Cardiac muscle cell (in vitro differentiated cells and primary cell): ENCODE results near the gene RPL34. TPM values are rescaled to one million over a fixed set of nuclear protein-coding genes. Genes with fewer than 3 reads are reported as not detected.

Experiments
- DNase-seq, 2 donors: peaks; one replicate each; pipeline versions ENCODE4 v3.0.0 to v3.0.0-alpha.2; 2010 to 2017; ENCODE audit warnings: low read depth in 1 of 2, low spot score in 1 of 2
- H3K27ac ChIP-seq: fragments of 200-600 bp; sonication (generic); 2 replicates; pipeline ENCODE4 v1.5.1; 2016
- H3K27me3 ChIP-seq: fragments of 200-600 bp; sonication (generic); 2 replicates; pipeline ENCODE4 v1.6.0; 2016; ENCODE audit warnings: control low read depth
- H3K36me3 ChIP-seq: fragments of 200-600 bp; sonication (generic); 2 replicates; pipeline ENCODE4 v1.5.1; 2016; ENCODE audit warnings: control low read depth
- H3K4me1 ChIP-seq: fragments of 200-600 bp; sonication (generic); 2 replicates; pipeline ENCODE4 v1.8.1; 2017; ENCODE audit warnings: low read depth, mild to moderate bottlenecking, mixed run types
- H3K4me3 ChIP-seq: fragments of 200-600 bp; sonication (generic); 2 replicates; pipeline ENCODE4 v1.5.1; 2016; ENCODE audit warnings: mild to moderate bottlenecking
- H3K9me3 ChIP-seq: fragments of 200-600 bp; sonication (generic); 2 replicates; pipeline ENCODE4 v1.5.1; 2017; ENCODE audit warnings: low read depth, mild to moderate bottlenecking, control low read depth
- polyA plus RNA-seq: library from polyadenylated mRNA; unstranded; fragments of >200 nt; fragmentation: Nextera tagmentation; extraction: Ambion mirVana; gene quantifications from 2 replicates; pipeline ENCODE4 v1.2.1, GENCODE V29; 2016
- total RNA-seq: library from RNA; depleted of rRNA; stranded (reverse); fragments of >200 nt; gene quantifications from 2 replicates; pipeline ENCODE4 v1.2.3, GENCODE V29; 2016
- TF ChIP-seq, protein P1 (sequence below): IDR thresholded peaks from 2 replicates; pipeline ENCODE4 v1.5.1; 2012; ENCODE audit warnings: low read depth, mild to moderate bottlenecking, low read length

Gene RPL34
- total and polyA plus RNA-seq, 2 experiments from 2014 or later = 803 to 830 TPM

DNA sequence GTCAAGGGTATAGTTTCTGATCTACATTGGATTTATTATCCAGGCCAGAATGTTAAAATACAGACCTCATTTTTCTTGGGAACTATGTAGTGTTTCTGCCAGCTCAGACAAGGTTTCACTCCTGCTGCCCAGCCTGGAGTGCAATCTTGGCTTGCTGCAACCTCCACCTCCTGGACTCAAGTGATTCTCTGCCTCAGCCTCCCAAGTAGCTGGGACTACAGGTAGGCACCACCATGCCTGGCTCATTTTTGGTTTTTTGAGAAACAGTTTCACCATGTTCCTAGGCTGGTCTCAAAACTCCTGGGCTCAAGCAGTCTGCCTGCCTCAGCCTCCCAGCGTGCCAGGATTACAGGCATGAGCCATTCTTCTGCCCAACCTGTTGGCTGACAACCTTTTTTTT, 5.7 kb downstream of the RPL34 start:
- H3K9me3 ChIP-seq = no peaks in the 10 kb centered on the region
- no peak overlapping the region for H3K27ac ChIP-seq
- no peaks in the 10 kb centered on the region for H3K27me3 ChIP-seq
- H3K36me3 ChIP-seq = peaks cover 91% of the 10 kb centered on the region
- TF ChIP-seq, protein P1, sequence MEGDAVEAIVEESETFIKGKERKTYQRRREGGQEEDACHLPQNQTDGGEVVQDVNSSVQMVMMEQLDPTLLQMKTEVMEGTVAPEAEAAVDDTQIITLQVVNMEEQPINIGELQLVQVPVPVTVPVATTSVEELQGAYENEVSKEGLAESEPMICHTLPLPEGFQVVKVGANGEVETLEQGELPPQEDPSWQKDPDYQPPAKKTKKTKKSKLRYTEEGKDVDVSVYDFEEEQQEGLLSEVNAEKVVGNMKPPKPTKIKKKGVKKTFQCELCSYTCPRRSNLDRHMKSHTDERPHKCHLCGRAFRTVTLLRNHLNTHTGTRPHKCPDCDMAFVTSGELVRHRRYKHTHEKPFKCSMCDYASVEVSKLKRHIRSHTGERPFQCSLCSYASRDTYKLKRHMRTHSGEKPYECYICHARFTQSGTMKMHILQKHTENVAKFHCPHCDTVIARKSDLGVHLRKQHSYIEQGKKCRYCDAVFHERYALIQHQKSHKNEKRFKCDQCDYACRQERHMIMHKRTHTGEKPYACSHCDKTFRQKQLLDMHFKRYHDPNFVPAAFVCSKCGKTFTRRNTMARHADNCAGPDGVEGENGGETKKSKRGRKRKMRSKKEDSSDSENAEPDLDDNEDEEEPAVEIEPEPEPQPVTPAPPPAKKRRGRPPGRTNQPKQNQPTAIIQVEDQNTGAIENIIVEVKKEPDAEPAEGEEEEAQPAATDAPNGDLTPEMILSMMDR = no peak
- DNase-seq = no peak
- no peak overlapping the region for H3K4me3 ChIP-seq
- H3K4me1 ChIP-seq = peaks cover 13% of the 10 kb centered on the region

DNA sequence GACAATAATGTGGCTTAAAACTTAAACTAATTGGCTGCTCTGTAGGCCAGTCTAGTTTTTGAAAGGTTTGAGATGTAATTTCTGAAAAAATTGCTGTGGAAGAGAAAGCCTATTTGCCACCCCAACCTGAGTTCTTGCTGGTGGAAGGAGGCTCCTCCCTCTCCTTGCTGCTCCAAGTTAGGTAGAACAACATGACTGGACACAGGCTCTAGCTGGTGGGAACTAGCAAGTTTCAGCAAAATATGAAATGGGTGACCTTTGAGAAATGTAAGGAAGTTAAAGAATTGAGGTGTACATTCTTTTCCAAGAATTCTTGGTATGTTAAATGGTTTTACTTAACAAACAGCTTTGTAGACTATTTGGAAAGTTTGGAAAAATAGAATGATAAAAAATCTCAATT, 8.0 kb downstream of the RPL34 start:
- Histone ChIP-seq H3K4me3 (no peak overlapping the region), H3K36me3 (peaks cover 95% of the 10 kb centered on the region), H3K9me3 (no peaks in the 10 kb centered on the region), H3K27me3 (no peaks in the 10 kb centered on the region), H3K27ac (peak overlapping the region; percentile 45), H3K4me1 (no peaks in the 10 kb centered on the region)
- TF ChIP-seq, protein P1 = no peak
- peak in 1 of 2 donors; percentile 11 for DNase-seq

GRCh38 chr4:108635070-108635655, 14.8 kb downstream of the RPL34 start:
- DNase-seq = no peak
- Histone ChIP-seq H3K9me3 (no peaks in the 10 kb centered on the region), H3K36me3 (peaks cover 36% of the 10 kb centered on the region), H3K4me1 (no peaks in the 10 kb centered on the region), H3K27me3 (no peaks in the 10 kb centered on the region), H3K27ac (no peak overlapping the region), H3K4me3 (no peak overlapping the region)
- TF ChIP-seq, protein P1 = no peak

GRCh38 chr4:108636246-108636645, 15.9 kb downstream of the RPL34 start:
- no peak overlapping the region for H3K27ac ChIP-seq
- DNase-seq = no peak
- TF ChIP-seq, protein P1 = no peak
- no peak overlapping the region for H3K4me3 ChIP-seq
- H3K27me3 ChIP-seq = no peaks in the 10 kb centered on the region
- H3K9me3 ChIP-seq = no peaks in the 10 kb centered on the region
- H3K4me1 ChIP-seq = no peaks in the 10 kb centered on the region
- H3K36me3 ChIP-seq = peaks cover 27% of the 10 kb centered on the region

GRCh38 chr4:108637856-108638255, 17.5 kb downstream of the RPL34 start:
- TF ChIP-seq, protein P1 = peak; percentile 30

DNA sequence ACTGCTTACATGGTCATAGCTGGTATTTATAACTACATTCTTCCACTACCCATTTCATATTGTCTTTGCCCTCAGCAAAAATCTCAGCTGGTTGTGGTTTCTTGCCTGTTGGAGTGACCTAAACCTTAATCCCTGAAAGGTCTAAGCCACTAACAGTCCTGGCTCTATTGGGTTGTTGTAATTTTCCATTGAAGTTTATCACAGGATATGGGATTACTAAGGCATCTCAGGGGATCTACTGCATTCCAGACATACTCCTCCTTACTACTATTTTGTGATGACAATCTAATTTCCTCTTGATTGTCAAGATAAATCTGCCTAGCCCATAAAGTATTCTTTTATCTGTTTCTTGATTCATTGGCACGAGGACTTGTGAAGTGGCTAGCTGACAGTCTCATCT, 23.9 kb downstream of the RPL34 start:
- peak in 1 of 2 donors; percentile 11 for DNase-seq
- no peaks in the 10 kb centered on the region for H3K9me3 ChIP-seq
- TF ChIP-seq, protein P1 = no peak
- no peak overlapping the region for H3K4me3 ChIP-seq
- no peaks in the 10 kb centered on the region for H3K36me3 ChIP-seq
- no peaks in the 10 kb centered on the region for H3K27me3 ChIP-seq
- H3K4me1 ChIP-seq = no peaks in the 10 kb centered on the region
- no peak overlapping the region for H3K27ac ChIP-seq

More at GRCh38 chr4:108637856-108638255, 17.5 kb downstream of the RPL34 start:
- Histone ChIP-seq H3K36me3 (peaks cover 13% of the 10 kb centered on the region), H3K9me3 (no peaks in the 10 kb centered on the region), H3K27me3 (no peaks in the 10 kb centered on the region), H3K4me3 (no peak overlapping the region), H3K4me1 (no peaks in the 10 kb centered on the region), H3K27ac (no peak overlapping the region)
- DNase-seq = peak in 1 of 2 donors; percentile 30
